ENCODE measurements around the gene SERAC1.
"Not testable (repeated sequence)": the region's sequence is repeated elsewhere in the genome, so short reads cannot be mapped to it uniquely, and the experiment has no call there.

Gene SERAC1

DNA sequence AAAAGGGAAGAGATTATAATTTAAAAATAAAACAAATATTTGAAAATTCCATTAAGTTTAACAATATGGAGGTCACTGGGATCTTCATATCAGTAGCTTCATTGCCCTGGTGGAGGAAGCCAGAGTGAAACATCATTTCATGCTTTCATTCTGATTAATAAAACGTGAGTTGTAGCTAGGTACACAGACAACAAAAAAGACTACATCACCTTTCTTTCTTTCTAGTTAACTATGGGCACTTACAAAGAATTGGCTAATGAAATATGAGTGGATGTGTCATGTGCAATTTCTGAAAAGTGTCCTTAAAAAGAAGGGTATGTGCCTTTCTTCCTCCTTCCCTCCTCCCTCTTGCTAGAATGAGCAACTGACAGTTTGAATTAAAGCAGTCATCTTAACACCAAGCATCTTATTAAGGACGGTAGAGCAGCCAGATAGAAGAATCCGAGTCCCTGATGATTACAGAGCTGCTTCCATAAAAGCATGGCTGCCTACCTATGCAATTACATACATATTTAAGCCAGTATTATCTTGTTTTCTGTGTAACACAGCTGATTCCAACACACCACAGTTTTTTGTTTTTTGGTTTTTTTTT lies 3.4 kb downstream of the SERAC1 start:
- no peak overlapping the region for H2AFZ ChIP-seq (ENCODE audit: low read depth, low read length)
- H3K4me1 ChIP-seq (ENCODE audit: insufficient read depth, low read length) = no peaks in the 10 kb centered on the region
- H3K4me3 ChIP-seq (ENCODE audit: low read length) = no peak overlapping the region
- no peaks in the 10 kb centered on the region for H3K9me3 ChIP-seq (ENCODE audit: low read length)
- no peaks in the 10 kb centered on the region for H3K27me3 ChIP-seq (ENCODE audit: insufficient read depth, low read length)
- no peaks in the 10 kb centered on the region for H3K36me3 ChIP-seq (ENCODE audit: insufficient read depth, low read length)

GRCh38 chr6:158161566-158162254 lies 6.4 kb downstream of the SERAC1 start:
- no peaks in the 10 kb centered on the region for H3K27me3 ChIP-seq (ENCODE audit: insufficient read depth, low read length)
- H3K9me3 ChIP-seq (ENCODE audit: low read length) = no peaks in the 10 kb centered on the region
- no peak overlapping the region for H2AFZ ChIP-seq (ENCODE audit: low read depth, low read length)
- H3K4me1 ChIP-seq (ENCODE audit: insufficient read depth, low read length) = no peaks in the 10 kb centered on the region
- no peak overlapping the region for H3K4me3 ChIP-seq (ENCODE audit: low read length)
- peaks cover 5% of the 10 kb centered on the region for H3K36me3 ChIP-seq (ENCODE audit: insufficient read depth, low read length)

DNA sequence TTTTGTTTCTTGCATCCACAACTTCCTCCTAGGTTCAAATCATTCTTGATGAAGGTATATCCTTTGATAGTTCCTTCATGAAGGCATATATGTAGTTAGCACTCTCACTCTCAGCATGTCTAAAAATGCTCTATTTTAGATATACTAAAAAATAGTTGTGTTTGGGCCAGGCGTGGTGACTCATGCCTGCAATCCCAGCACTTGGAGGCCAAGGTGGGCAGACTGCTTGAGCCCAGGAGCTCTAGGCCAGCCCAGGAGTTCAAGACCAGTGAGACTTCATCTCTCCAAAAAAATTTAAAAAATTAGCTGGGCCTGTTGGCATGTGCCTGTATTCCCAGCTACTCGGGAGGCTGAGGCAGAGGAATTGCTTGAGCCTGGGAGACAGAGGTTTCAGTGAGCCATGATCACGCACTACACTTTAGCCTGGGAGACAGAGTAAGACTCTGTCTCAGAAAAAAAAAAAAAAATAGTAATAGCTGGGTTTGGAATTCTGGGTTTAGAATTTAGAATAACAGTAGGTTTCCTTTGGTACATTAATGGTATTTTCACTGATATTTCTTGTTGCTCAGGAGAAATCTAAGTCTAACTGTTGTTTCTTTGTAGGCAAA lies 7.0 kb downstream of the SERAC1 start:
- H3K4me3 ChIP-seq (ENCODE audit: low read length) = no peak overlapping the region
- H3K9me3 ChIP-seq (ENCODE audit: low read length) = no peaks in the 10 kb centered on the region
- H3K36me3 ChIP-seq (ENCODE audit: insufficient read depth, low read length) = peaks cover 9% of the 10 kb centered on the region
- no peaks in the 10 kb centered on the region for H3K4me1 ChIP-seq (ENCODE audit: insufficient read depth, low read length)
- H3K27me3 ChIP-seq (ENCODE audit: insufficient read depth, low read length) = no peaks in the 10 kb centered on the region
- no peak overlapping the region for H2AFZ ChIP-seq (ENCODE audit: low read depth, low read length)

DNA sequence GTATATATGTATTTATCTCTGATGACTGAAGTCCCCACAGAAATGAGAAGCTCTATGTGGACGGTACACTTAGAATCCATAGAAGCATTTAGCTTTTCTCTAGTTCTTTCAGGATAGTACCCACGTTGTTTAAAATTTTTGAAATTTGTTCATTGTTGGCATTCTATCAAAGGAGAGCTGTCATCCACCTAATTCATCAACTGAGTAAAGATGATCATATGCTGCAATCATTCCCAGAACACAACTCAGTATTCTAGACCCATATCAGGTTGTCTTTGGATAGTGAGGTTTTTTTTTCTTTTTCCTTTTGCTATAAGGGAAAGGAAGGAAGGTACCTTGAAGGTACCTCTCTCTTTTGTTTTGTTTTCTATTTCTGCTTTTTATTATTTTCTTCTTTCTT lies 9.3 kb downstream of the SERAC1 start:
- H3K27me3 ChIP-seq (ENCODE audit: insufficient read depth, low read length) = no peaks in the 10 kb centered on the region
- no peaks in the 10 kb centered on the region for H3K9me3 ChIP-seq (ENCODE audit: low read length)
- no peak overlapping the region for H3K4me3 ChIP-seq (ENCODE audit: low read length)
- H3K36me3 ChIP-seq (ENCODE audit: insufficient read depth, low read length) = peaks cover 20% of the 10 kb centered on the region
- no peak overlapping the region for H2AFZ ChIP-seq (ENCODE audit: low read depth, low read length)
- H3K4me1 ChIP-seq (ENCODE audit: insufficient read depth, low read length) = no peaks in the 10 kb centered on the region

DNA sequence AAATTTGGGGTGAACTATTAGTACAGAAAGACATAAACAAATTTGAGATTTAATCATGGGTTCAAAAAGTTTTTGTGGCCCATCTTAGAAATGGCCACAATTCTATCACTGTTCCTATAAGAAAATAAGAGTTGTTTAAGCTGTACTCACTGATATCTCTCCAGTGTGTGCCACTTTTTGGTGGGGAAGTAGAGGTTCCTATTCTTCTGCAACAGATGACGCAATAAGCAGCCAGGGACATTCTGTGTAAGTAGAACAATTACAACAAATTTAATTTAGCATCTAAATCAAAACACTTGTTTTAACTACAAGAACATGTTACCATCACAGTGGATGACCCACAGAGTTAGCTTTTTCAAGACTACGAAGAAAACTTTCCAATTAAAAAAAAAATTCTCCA lies 9.9 kb downstream of the SERAC1 start:
- Histone ChIP-seq H3K9me3 (ENCODE audit: low read length) (no peaks in the 10 kb centered on the region), H3K27me3 (ENCODE audit: insufficient read depth, low read length) (no peaks in the 10 kb centered on the region), H2AFZ (ENCODE audit: low read depth, low read length) (no peak overlapping the region), H3K4me3 (ENCODE audit: low read length) (no peak overlapping the region), H3K36me3 (ENCODE audit: insufficient read depth, low read length) (peaks cover 20% of the 10 kb centered on the region), H3K4me1 (ENCODE audit: insufficient read depth, low read length) (no peaks in the 10 kb centered on the region)

GRCh38 chr6:158157064-158157764 lies 10.8 kb downstream of the SERAC1 start:
- H3K4me1 ChIP-seq (ENCODE audit: insufficient read depth, low read length) = no peaks in the 10 kb centered on the region
- no peaks in the 10 kb centered on the region for H3K27me3 ChIP-seq (ENCODE audit: insufficient read depth, low read length)
- H3K4me3 ChIP-seq (ENCODE audit: low read length) = no peak overlapping the region
- H3K9me3 ChIP-seq (ENCODE audit: low read length) = no peaks in the 10 kb centered on the region
- no peak overlapping the region for H2AFZ ChIP-seq (ENCODE audit: low read depth, low read length)
- peaks cover 20% of the 10 kb centered on the region for H3K36me3 ChIP-seq (ENCODE audit: insufficient read depth, low read length)

DNA sequence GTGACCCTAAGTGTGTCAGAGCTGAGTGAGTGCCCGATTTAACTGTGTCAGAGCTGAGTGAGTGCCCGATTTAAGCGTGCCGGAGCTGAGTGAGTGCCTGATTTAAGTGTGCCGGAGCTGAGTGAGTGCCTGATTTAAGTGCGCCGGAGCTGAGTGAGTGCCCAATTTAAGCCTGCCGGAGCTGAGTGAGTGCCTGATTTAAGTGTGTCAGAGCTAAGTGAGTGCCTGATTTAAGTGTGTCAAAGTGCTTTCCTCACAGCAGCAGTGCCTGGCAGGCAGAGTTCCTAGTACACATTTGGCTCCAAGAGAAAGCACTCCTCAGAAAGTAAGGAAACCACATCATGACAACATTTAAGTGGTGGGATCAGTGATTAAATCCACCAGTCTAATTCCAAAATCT lies 13.2 kb downstream of the SERAC1 start:
- Histone ChIP-seq H3K4me1 (ENCODE audit: insufficient read depth, low read length) (no peaks in the 10 kb centered on the region), H3K27me3 (ENCODE audit: insufficient read depth, low read length) (no peaks in the 10 kb centered on the region), H3K4me3 (ENCODE audit: low read length) (no peak overlapping the region), H2AFZ (ENCODE audit: low read depth, low read length) (no peak overlapping the region), H3K36me3 (ENCODE audit: insufficient read depth, low read length) (peaks cover 23% of the 10 kb centered on the region), H3K9me3 (ENCODE audit: low read length) (no peaks in the 10 kb centered on the region)

- Histone ChIP-seq H3K4me3 (ENCODE audit: low read length) (no peak overlapping the region), H3K36me3 (ENCODE audit: insufficient read depth, low read length) (peaks cover 29% of the 10 kb centered on the region), H3K4me1 (ENCODE audit: insufficient read depth, low read length) (no peaks in the 10 kb centered on the region), H2AFZ (ENCODE audit: low read depth, low read length) (no peak overlapping the region), H3K9me3 (ENCODE audit: low read length) (no peaks in the 10 kb centered on the region), H3K27me3 (ENCODE audit: insufficient read depth, low read length) (no peaks in the 10 kb centered on the region)
Measured at GRCh38 chr6:158153576-158153975, 14.5 kb downstream of the SERAC1 start.

GRCh38 chr6:158152659-158153058 lies 15.4 kb downstream of the SERAC1 start:
- H3K4me1 ChIP-seq (ENCODE audit: insufficient read depth, low read length) = no peaks in the 10 kb centered on the region
- H3K9me3 ChIP-seq (ENCODE audit: low read length) = no peaks in the 10 kb centered on the region
- H3K27me3 ChIP-seq (ENCODE audit: insufficient read depth, low read length) = no peaks in the 10 kb centered on the region
- H3K36me3 ChIP-seq (ENCODE audit: insufficient read depth, low read length) = peaks cover 26% of the 10 kb centered on the region
- H3K4me3 ChIP-seq (ENCODE audit: low read length) = no peak overlapping the region
- H2AFZ ChIP-seq (ENCODE audit: low read depth, low read length) = no peak overlapping the region

GRCh38 chr6:158152025-158152424 lies 16.0 kb downstream of the SERAC1 start:
- not testable (repeated sequence) for H3K4me1 ChIP-seq (ENCODE audit: insufficient read depth, low read length)
- peaks cover 24% of the 10 kb centered on the region for H3K36me3 ChIP-seq (ENCODE audit: insufficient read depth, low read length)

DNA sequence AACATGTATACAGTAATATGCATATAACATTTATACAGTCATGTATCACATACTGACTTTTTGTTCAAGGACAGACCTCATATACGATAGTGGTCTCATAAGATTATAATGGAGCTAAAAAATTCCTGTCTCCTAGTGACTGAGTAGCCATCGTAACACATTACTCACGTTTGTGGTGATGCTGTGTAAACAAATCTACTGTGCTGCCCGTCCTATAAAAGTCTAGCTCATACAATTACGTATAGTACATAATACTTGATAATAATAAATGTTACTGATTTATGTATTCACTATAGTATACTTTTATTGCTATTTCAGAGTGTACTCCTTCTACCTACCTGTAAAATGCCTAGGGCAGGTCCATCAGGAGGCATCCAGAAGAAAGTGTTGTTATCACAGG lies 17.4 kb downstream of the SERAC1 start:
- Histone ChIP-seq H3K36me3 (ENCODE audit: insufficient read depth, low read length) (peaks cover 25% of the 10 kb centered on the region), H3K4me3 (ENCODE audit: low read length) (no peak overlapping the region), H3K9me3 (ENCODE audit: low read length) (no peaks in the 10 kb centered on the region), H3K4me1 (ENCODE audit: insufficient read depth, low read length) (no peaks in the 10 kb centered on the region), H3K27me3 (ENCODE audit: insufficient read depth, low read length) (no peaks in the 10 kb centered on the region), H2AFZ (ENCODE audit: low read depth, low read length) (no peak overlapping the region)

More at GRCh38 chr6:158152025-158152424, 16.0 kb downstream of the SERAC1 start:
- H3K9me3 ChIP-seq (ENCODE audit: low read length); H3K4me3 ChIP-seq (ENCODE audit: low read length); H3K27me3 ChIP-seq (ENCODE audit: insufficient read depth, low read length); H2AFZ ChIP-seq (ENCODE audit: low read depth, low read length): not testable (repeated sequence)

DNA sequence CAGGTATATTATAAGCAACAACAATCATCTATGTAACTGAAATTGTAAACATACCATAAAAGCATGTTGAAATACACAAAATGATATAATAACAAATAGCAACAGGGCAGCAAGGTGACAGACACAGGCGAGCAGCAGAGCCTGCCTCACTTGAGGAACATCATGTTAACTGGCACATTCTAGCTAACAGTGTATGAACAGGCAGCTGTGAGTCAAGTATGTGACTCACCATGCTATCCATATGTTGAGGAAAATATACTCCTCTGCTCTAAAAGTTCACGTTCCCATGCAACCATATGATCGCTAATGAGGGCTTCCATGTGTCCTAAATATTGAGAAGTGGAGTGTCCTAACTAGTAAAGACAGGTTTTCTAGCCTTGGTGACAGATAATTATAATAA lies 18.4 kb downstream of the SERAC1 start:
- Histone ChIP-seq H3K36me3 (ENCODE audit: insufficient read depth, low read length) (peaks cover 17% of the 10 kb centered on the region), H2AFZ (ENCODE audit: low read depth, low read length) (no peak overlapping the region), H3K9me3 (ENCODE audit: low read length) (no peaks in the 10 kb centered on the region), H3K4me3 (ENCODE audit: low read length) (no peak overlapping the region), H3K27me3 (ENCODE audit: insufficient read depth, low read length) (no peaks in the 10 kb centered on the region), H3K4me1 (ENCODE audit: insufficient read depth, low read length) (no peaks in the 10 kb centered on the region)

DNA sequence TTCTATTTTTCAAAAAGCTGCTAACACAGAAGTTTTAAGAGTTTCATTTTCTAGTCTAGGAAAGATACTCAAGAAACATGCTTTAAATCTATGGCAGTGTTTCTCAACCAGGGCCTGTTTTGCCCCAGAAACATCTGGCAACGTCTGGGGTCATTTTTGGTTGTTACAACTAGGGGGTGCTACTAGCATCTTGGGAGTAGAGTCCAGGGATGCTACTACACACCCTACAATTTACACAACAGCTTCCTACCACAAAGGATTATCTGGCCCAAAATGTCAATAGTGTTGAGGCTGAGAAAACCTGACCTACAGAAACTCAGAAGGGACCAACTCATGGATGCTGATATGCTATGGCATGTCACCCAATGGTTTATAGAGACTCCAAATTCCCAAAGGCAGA lies 24.4 kb downstream of the SERAC1 start:
- H3K4me3 ChIP-seq (ENCODE audit: low read length) = no peak overlapping the region
- H3K27me3 ChIP-seq (ENCODE audit: insufficient read depth, low read length) = no peaks in the 10 kb centered on the region
- no peak overlapping the region for H2AFZ ChIP-seq (ENCODE audit: low read depth, low read length)
- peaks cover 2% of the 10 kb centered on the region for H3K9me3 ChIP-seq (ENCODE audit: low read length)
- H3K36me3 ChIP-seq (ENCODE audit: insufficient read depth, low read length) = peaks cover 16% of the 10 kb centered on the region
- no peaks in the 10 kb centered on the region for H3K4me1 ChIP-seq (ENCODE audit: insufficient read depth, low read length)
